Glomerular visceral epithelial cell (primary cell): Measurements from ENCODE around the gene MRNIP.
"Not testable (repeated sequence)": the region's sequence is repeated elsewhere in the genome, so short reads cannot be mapped to it uniquely, and the experiment has no call there.

Experiments
- DNase-seq: peaks from one replicate; pipeline ENCODE4 v3.0.0-alpha.2; 2016; ENCODE audit errors: extremely low spot score

The MRNIP gene

GRCh38 chr5:179792612-179793467, 65.8 kb downstream of the MRNIP start:
- peak; percentile 14 for DNase-seq

GRCh38 chr5:179791881-179792611, 66.6 kb downstream of the MRNIP start:
- DNase-seq, result no peak

- DNase-seq, result not testable (repeated sequence)
These were observed 69.3 kb downstream of the MRNIP start for GRCh38 chr5:179789278-179789677.

- DNase-seq, result no peak
These were observed 70.3 kb downstream of the MRNIP start for GRCh38 chr5:179788193-179788854.
